ENCODE results near the gene FMN1.

FMN1 gene

DNA sequence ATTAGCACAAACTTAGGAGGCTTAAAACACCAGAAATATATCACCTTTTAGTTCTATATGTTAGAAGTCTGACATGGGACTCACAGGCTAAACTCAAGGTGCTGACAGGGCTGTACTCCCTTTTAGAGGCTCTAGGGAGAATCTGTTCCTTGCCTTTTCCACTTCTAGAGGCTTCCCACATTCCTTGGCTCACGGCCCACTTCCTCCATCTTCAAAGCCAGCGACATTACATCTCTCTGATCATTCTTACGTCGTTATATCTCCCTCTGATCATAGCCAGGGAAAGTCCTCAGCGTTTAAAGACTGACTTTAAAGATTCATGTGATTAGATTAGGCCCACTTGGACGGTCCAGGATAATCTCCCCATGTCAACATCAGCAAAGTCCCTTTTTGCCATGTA is 310.4 kb downstream of the FMN1 start:
- H3K4me3 ChIP-seq (ENCODE audit: control insufficient read depth, low read depth, low read length), result no peak overlapping the region
- no peak for DNase-seq (ENCODE audit: low read depth)
- TF ChIP-seq, protein P1, sequence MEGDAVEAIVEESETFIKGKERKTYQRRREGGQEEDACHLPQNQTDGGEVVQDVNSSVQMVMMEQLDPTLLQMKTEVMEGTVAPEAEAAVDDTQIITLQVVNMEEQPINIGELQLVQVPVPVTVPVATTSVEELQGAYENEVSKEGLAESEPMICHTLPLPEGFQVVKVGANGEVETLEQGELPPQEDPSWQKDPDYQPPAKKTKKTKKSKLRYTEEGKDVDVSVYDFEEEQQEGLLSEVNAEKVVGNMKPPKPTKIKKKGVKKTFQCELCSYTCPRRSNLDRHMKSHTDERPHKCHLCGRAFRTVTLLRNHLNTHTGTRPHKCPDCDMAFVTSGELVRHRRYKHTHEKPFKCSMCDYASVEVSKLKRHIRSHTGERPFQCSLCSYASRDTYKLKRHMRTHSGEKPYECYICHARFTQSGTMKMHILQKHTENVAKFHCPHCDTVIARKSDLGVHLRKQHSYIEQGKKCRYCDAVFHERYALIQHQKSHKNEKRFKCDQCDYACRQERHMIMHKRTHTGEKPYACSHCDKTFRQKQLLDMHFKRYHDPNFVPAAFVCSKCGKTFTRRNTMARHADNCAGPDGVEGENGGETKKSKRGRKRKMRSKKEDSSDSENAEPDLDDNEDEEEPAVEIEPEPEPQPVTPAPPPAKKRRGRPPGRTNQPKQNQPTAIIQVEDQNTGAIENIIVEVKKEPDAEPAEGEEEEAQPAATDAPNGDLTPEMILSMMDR (IDR thresholded peaks at IDR 0.05; ENCODE audit: control insufficient read depth, insufficient read depth, low read depth, low read length, missing control alignments), result no peak

DNA sequence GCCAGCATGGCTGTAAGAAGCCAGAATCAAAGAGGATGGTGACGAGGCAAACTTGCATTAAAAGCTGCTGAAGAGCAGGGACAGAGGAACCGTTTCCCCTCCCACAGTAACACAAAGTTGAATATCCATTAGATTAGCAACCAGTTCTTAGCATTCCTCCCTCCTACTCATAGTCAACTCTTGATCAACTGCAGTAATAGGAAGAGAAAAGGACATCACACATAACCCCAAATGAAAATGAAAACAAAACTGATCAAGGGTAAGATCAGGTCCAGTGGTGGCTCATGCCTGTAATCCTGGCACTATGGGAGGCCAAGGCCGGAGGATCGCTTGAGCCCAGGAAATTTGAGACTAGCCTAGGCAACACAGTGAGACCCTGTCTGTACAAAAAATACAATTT is 311.6 kb downstream of the FMN1 start:
- DNase-seq (ENCODE audit: low read depth), result no peak
- no peak overlapping the region for H3K4me3 ChIP-seq (ENCODE audit: control insufficient read depth, low read depth, low read length)
- TF ChIP-seq, protein P1 (IDR thresholded peaks at IDR 0.05; ENCODE audit: control insufficient read depth, insufficient read depth, low read depth, low read length, missing control alignments), result no peak

DNA sequence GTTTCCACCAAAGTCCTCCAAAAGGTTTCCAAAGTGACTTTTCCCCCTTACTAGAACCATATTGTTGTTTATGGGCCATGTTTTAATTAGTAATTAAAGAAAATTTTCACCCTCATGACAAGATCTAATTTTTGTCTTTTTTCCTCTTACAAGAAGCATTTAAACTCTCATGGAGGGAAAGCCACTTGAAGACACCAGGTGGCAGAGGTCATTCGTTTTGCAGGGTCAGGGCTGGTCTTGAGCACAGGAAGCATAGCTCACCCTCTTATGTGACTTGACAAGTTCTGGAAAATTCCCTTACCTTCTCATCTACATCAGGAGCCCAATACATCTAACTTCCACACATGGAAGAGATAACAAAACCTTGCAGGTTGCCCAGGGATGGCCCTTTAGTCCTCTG is 313.0 kb downstream of the FMN1 start:
- TF ChIP-seq, protein P1 (IDR thresholded peaks at IDR 0.05; ENCODE audit: control insufficient read depth, insufficient read depth, low read depth, low read length, missing control alignments), result no peak
- no peak for DNase-seq (ENCODE audit: low read depth)
- no peak overlapping the region for H3K4me3 ChIP-seq (ENCODE audit: control insufficient read depth, low read depth, low read length)

DNA sequence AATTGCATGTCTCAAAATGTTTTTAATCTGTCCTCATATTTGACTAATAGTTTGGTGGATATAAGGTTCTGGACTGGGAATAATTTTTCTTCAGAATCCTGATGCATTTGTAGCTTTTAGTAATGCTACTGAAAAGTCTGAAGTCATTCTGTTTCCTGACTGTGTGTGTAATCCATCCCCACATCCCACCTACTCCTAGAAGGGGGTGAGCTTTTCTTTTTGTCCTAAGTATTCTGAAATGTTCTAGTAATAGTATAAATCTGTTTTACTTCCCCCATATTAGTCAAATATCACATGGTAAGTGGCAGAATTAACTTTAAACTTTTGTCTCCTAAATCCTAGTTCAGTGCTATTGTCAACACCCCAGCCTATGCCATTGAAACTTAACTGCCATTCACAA is 313.9 kb downstream of the FMN1 start:
- no peak for DNase-seq (ENCODE audit: low read depth)
- TF ChIP-seq, protein P1 (IDR thresholded peaks at IDR 0.05; ENCODE audit: control insufficient read depth, insufficient read depth, low read depth, low read length, missing control alignments), result no peak
- H3K4me3 ChIP-seq (ENCODE audit: control insufficient read depth, low read depth, low read length), result no peak overlapping the region

DNA sequence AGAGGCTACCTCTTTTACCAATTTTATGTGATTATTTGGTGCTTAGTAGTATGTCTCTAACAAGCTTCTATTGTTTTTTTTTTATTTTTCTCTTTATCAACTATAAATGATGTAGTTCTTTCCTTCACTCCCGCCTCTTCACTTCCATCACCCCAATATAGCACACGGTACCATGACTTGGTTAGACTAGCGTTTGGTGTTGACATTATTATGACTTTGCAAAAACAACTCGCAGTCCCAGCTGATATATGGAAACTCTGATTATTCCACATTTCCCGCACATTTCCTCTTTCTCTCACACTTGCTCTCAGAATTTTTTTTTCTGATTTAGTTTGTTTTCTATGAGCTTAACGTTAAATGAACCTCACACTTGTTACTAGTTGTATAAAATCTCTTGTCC is 314.5 kb downstream of the FMN1 start:
- no peak for DNase-seq (ENCODE audit: low read depth)
- TF ChIP-seq, protein P1 (IDR thresholded peaks at IDR 0.05; ENCODE audit: control insufficient read depth, insufficient read depth, low read depth, low read length, missing control alignments), result no peak
- H3K4me3 ChIP-seq (ENCODE audit: control insufficient read depth, low read depth, low read length), result no peak overlapping the region

DNA sequence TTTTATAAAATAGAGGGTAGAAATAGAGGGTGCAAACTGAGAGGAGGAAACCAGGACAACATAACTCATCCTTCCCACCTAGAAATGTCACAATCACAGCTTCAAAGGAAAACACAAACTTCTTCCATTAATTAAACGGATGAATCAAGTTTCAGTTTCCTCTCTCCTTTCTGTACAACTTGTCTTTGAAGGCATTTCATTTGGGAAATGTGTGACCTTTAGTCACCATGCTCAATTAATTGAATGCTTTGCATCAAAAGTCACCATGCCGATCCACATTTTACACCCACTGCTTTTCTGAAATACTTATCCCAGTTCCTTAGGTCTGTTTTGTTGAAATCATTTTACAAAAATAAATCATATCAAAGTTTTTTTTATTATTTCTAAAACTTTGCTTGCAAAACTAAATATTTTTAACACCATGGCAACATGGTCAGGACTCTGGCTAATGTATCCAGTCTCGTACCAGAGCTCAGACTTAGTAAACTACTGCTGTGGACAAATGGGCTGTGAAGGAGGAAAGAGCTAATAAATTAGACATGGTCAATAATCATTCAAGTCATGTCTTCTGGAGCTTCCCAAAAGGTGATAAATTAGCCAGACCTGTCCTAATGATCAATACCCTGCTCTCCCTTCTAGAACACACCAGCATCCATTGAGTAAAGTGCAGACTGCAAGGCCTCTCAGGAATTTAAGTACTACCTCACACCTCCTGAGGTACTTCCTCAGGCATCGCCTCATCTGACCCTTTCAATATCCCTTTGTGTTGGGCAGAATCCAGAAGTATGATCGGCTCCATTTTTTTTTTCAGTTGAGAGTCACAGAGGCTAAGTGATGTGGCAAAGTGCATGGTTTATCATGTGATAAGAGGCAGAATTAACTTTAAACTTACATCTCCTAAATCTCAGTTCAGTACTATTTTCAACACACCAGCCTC is 315.4 kb downstream of the FMN1 start:
- TF ChIP-seq, protein P1 (IDR thresholded peaks at IDR 0.05; ENCODE audit: control insufficient read depth, insufficient read depth, low read depth, low read length, missing control alignments), result no peak

More for the DNA sequence above, 315.4 kb downstream of the FMN1 start:
- DNase-seq (ENCODE audit: low read depth), result no peak
- H3K4me3 ChIP-seq (ENCODE audit: control insufficient read depth, low read depth, low read length), result no peak overlapping the region

Measured in AG09309 (cell line).